ENCODE results near the gene DR1.

DNA sequence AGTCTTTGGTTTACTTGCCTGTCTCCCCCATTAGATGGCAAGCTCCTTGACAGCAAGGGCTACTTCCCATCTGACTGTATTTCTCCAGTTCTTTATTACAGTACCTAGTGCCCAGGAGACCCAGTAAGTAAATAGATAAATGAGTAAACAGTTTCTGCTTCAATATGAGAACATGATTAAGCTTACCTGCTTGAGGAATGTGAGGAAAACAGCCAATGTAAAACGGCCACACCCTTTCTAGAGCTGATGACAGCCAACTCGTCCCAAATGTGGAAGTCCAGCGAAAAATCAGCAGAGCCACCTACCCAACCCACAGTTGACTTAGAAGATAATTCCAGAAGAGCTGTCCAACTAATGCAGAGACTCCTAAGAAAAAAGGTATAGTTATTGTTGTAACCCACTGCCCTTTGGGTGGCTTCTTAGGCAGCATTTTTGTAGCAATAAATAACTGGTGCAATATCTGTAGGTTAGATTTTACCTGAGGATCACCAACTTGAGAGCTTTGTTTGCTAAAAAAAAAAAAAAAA is 6.5 kb upstream of the DR1 start:
- TF ChIP-seq, protein P1, sequence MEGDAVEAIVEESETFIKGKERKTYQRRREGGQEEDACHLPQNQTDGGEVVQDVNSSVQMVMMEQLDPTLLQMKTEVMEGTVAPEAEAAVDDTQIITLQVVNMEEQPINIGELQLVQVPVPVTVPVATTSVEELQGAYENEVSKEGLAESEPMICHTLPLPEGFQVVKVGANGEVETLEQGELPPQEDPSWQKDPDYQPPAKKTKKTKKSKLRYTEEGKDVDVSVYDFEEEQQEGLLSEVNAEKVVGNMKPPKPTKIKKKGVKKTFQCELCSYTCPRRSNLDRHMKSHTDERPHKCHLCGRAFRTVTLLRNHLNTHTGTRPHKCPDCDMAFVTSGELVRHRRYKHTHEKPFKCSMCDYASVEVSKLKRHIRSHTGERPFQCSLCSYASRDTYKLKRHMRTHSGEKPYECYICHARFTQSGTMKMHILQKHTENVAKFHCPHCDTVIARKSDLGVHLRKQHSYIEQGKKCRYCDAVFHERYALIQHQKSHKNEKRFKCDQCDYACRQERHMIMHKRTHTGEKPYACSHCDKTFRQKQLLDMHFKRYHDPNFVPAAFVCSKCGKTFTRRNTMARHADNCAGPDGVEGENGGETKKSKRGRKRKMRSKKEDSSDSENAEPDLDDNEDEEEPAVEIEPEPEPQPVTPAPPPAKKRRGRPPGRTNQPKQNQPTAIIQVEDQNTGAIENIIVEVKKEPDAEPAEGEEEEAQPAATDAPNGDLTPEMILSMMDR (conservative IDR thresholded peaks at IDR 0.05; ENCODE audit: low read depth, low read length): no peak
- no peak for TF ChIP-seq EZH2 (IDR thresholded peaks at IDR 0.05; ENCODE audit: borderline replicate concordance, low read depth, low read length, poor library complexity, severe bottlenecking)

Measured in A673 (cell line).